Activated T-cell treated with anti-CD3 and anti-CD28 coated beads, Interleukin-2, amount 50 U/mL, for 48 hours (primary cell): Measurements from ENCODE around the gene RPUSD1.
"Not testable (repeated sequence)": the region's sequence is repeated elsewhere in the genome, so short reads cannot be mapped to it uniquely, and the experiment has no call there.

Source experiments
- DNase-seq, 2 experiments: peaks; one replicate each; pipeline ENCODE4 v3.0.0-alpha.2; 2020

Gene RPUSD1

GRCh38 chr16:782258-782657 is 5.9 kb downstream of the RPUSD1 start:
- no peak for DNase-seq

- no peak for DNase-seq
These were observed 6.7 kb downstream of the RPUSD1 start for GRCh38 chr16:781346-782010.

GRCh38 chr16:780296-780695 is 7.9 kb downstream of the RPUSD1 start:
- DNase-seq: no peak

- no peak for DNase-seq
These were observed 8.6 kb downstream of the RPUSD1 start for GRCh38 chr16:779561-779960.

GRCh38 chr16:778909-779527 is 9.2 kb downstream of the RPUSD1 start:
- no peak for DNase-seq

- DNase-seq: no peak
These were observed 9.7 kb downstream of the RPUSD1 start for GRCh38 chr16:778447-778846.

- no peak for DNase-seq
These were observed 10.4 kb downstream of the RPUSD1 start for GRCh38 chr16:777826-778225.

- no peak for DNase-seq
These were observed 11.4 kb downstream of the RPUSD1 start for GRCh38 chr16:776824-777223.

- not testable (repeated sequence) for DNase-seq
These were observed 11.9 kb downstream of the RPUSD1 start for GRCh38 chr16:776298-776697.

- DNase-seq: no peak
These were observed 12.9 kb downstream of the RPUSD1 start for GRCh38 chr16:775236-775796.

- DNase-seq: no peak
These were observed 13.8 kb downstream of the RPUSD1 start for GRCh38 chr16:774086-775001.

- DNase-seq: no peak
These were observed 15.2 kb downstream of the RPUSD1 start for GRCh38 chr16:772959-773358.

- DNase-seq: no peak
These were observed 17.8 kb downstream of the RPUSD1 start for GRCh38 chr16:770411-770810.

GRCh38 chr16:769934-770333 is 18.2 kb downstream of the RPUSD1 start:
- no peak for DNase-seq

- no peak for DNase-seq
These were observed 18.9 kb downstream of the RPUSD1 start for GRCh38 chr16:769184-769784.

- DNase-seq: no peak
These were observed 19.8 kb downstream of the RPUSD1 start for GRCh38 chr16:768428-768827.

GRCh38 chr16:767743-768235 is 20.4 kb downstream of the RPUSD1 start:
- DNase-seq: no peak

- no peak for DNase-seq
These were observed 21.2 kb downstream of the RPUSD1 start for GRCh38 chr16:766820-767640.

- no peak for DNase-seq
These were observed 22.0 kb downstream of the RPUSD1 start for GRCh38 chr16:766008-766819.

- no peak for DNase-seq
These were observed 22.7 kb downstream of the RPUSD1 start for GRCh38 chr16:765488-765865.

GRCh38 chr16:764848-765487 is 23.2 kb downstream of the RPUSD1 start:
- DNase-seq: no peak
